Caki2 (cell line): ENCODE measurements around the gene SPEF1. TPM values are rescaled to one million over a fixed set of nuclear protein-coding genes. Genes with fewer than 3 reads are reported as not detected.
A peak's percentile ranks its signal among the peaks of the same experiment; 100 is the strongest.
"Not testable (repeated sequence)": the region's sequence is repeated elsewhere in the genome, so short reads cannot be mapped to it uniquely, and the experiment has no call there.

Source experiments
- DNase-seq: peaks from one replicate; pipeline ENCODE4 v3.0.0-alpha.2; 2015; ENCODE audit warnings: low read depth
- in situ Hi-C: cut with HindIII; loops from 2 replicates; pipeline ENCODE4 v1.10.0; 2016; ENCODE audit warnings: low sequenced_read_pairs, low pct_unique_long_range_greater_than_20kb, mixed read lengths
- total RNA-seq: library from RNA; depleted of rRNA; stranded (reverse); fragments of >200 nt; shearing (Covaris generic); gene quantifications from 2 replicates; pipeline ENCODE4 v1.2.3, GENCODE V29; 2014; ENCODE audit warnings: low replicate concordance; rRNA removed

SPEF1 gene, protein sequence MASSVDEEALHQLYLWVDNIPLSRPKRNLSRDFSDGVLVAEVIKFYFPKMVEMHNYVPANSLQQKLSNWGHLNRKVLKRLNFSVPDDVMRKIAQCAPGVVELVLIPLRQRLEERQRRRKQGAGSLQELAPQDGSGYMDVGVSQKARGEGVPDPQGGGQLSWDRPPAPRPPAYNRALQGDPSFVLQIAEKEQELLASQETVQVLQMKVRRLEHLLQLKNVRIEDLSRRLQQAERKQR
- 0.54 and 3.5 TPM in 2 replicates for total RNA-seq

- DNase-seq: peak; percentile 93
- in situ Hi-C loops: no loop called here
These were observed at the start of gene SPEF1 for GRCh38 chr20:3781153-3781910. SPEF1 (minus strand) TSS chr20:3781448; CDS start chr20:3781287, 161 bp downstream.

GRCh38 chr20:3829891-3830290 is 48.6 kb upstream of the SPEF1 start:
- DNase-seq, in situ Hi-C loops: not testable (repeated sequence)

- in situ Hi-C loops: no loop called here
- DNase-seq: no peak
These were observed 47.5 kb upstream of the SPEF1 start for GRCh38 chr20:3828798-3829197.

DNA sequence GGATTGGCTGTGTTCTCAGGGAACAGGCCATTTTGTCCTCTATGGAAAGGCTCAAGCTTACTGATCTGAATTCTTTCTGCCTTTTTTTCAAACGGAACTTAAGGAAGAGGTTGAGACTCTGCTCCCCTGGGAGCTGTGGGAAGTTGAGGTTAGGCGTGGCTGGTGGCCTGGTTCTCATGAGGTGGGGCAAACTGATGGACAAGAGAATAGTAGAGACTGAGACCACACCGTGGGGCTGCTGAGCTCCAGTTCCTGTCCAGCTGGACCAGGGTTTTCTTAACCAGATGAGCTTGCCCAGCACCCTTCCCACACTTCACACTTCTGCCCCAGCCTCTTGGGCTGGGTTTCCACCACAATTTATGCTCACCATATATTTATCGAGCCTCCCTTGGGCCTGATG is 45.2 kb upstream of the SPEF1 start:
- DNase-seq: no peak
- in situ Hi-C loops: no loop called here

DNA sequence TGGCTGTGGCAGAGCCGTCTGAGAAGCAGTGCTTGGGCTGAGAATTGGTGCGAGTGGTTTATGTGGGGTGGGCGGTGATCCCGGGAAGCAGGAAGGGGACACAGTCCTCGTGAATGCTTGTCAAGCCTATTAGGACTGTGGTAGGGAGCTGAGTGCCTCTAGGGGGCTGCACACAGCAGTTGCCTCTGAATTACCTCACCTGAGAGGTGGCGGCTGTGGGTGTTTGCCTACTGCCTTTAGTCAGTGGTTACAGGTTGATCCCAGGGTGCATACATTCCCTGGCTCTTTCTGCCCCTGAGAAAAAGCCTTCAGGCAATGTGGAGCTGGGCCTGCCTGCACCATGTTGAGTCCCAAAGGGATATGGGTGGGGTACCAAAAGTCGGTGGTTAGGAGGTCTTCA is 44.3 kb upstream of the SPEF1 start:
- in situ Hi-C loops: no loop called here
- no peak for DNase-seq

GRCh38 chr20:3823881-3824280 is 42.6 kb upstream of the SPEF1 start:
- DNase-seq: no peak
- in situ Hi-C loops: no loop called here

DNA sequence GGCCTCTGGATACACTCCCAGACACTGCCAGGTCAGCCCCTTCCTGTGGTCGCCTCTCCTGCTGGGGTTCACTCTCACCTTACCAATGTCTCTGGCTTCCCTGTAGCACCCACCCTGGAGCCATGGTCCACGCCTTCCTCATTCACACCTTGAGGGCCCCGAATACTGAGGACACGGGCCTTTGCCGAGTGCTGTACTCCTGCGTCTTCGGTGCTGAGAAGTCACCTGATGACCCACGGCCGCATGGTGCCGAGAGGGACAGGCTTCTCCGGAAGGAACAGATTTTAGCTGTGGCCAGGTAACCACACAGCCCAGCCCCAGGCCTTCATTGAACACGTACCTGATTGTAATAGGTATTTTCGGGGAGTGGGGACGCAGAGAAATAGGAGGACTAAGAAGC is 40.7 kb upstream of the SPEF1 start:
- in situ Hi-C loops: no loop called here

DNA sequence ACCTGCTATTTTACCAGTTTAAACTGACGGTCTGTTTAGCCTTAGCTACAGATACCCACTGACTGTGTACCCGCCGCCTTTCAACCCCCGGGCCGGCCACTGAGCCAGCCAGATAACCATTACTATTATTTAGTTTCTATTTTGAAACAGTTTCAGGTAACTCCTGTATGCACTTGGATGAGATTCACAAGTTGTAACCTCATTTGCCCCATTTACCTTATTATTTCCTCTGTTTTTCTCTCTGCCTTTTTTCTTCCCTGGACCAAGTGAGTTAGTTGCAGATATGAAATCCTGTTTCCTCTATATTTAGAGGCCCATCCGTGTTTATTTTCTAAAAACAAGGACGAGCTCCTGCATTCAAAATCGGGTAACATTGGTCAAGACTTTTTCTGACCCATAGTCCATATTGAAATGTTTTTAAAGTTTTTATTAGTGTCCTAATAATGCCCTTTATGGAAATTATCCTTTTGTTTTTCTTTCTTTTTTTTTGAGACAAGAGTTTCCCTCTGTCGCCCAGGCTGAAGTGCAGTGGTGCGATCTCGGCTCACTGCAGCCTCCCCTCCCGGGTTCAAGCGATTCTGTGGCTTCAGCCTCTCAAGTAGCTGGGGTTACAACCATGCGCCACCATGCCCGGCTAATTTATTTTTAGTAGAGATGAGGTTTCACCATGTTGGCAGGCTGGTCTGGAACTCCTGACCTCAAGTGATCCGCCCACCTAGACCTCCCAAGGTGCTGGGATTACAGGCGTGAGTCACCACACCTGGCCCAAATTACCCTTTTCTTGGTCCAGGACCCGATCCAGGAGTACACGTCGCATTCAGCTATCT is 39.9 kb upstream of the SPEF1 start:
- in situ Hi-C loops: no loop called here
- DNase-seq: no peak

More for the DNA sequence above, 40.7 kb upstream of the SPEF1 start:
- DNase-seq: no peak

DNA sequence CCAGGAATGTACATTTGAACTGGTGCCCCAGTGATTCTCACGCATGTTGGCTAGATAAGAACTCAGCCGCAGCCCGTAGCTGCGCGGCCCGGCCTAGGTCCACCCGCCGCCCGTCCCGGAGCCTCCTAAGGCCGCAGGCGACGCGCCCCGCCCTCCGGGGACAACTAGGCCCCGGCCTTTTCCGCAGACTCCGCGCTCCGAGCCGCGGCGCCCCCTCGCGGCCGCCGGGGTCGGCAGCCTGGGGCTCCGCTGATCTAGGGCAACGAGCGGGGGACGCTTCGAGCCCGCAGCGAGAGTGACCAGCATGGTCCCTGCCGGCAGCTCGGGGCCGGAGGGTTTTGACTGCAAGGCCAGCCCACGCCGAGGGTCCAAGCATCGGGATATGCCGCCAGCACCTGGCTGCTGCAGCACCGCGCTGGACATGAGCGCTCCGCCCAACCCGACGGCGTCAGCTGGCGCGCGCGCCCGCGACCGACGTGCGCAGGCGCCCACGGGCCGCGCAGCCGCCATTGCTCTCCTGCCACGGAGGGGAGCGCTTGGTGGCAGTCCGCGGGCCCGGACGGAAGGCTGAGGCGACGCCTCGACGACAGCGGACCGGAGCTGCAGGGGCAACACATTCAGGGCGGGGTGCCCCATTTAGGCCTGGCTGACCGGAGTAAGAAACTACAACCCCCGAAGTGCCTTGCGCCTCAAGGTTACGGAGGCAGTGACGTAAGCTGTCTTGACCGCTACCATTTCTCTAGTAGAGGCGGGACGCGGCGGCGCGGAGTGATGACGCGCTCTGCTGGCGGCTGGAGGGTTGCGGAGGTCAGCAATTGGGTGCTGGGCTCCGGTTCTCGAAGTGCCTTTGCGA is 39.0 kb upstream of the SPEF1 start, which contains the start of gene AP5S1:
Gene AP5S1 (plus strand): TSS at position 500 of the 853 bp plus-strand sequence. CDS start 1,571 bp downstream, outside the sequence.
- peak; percentile 97 for DNase-seq
- in situ Hi-C loops: no loop called here

DNA sequence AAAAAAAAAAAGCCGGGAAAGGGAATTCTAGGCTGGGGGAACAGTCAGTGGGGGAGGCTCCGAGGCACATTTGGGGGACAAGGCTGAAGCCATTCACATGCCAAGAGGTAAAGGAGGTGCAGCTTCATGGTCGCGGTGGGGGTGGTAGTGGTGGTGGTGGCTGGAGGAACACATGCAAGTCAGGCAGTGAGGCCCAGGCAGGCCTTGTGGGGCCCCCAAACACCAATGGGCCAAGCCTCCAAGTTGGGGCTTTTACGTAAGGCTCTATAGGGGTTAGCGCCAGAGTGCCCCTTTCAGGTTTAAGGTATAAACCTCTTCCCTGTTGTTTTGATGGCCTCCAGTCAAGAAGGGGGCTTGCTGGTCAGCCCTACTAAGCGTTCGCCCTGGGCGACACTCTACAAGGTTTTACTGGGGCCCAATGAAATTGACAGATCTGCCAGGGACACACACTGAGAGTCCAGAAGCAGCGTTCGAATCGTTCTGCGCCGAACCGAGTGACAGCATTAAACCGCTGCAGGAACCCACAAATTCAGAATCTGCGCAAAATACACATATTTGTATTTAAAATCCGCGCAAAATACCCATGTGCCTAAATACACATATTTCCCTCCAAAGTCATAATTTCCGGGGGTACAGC is 38.3 kb upstream of the SPEF1 start:
- in situ Hi-C loops: no loop called here
- no peak for DNase-seq

- peak; percentile 78 for DNase-seq
- in situ Hi-C loops: no loop called here
These were observed 37.2 kb upstream of the SPEF1 start for GRCh38 chr20:3818155-3819151.

- no peak for DNase-seq
- in situ Hi-C loops: no loop called here
These were observed 34.6 kb upstream of the SPEF1 start for GRCh38 chr20:3815703-3816315.

DNA sequence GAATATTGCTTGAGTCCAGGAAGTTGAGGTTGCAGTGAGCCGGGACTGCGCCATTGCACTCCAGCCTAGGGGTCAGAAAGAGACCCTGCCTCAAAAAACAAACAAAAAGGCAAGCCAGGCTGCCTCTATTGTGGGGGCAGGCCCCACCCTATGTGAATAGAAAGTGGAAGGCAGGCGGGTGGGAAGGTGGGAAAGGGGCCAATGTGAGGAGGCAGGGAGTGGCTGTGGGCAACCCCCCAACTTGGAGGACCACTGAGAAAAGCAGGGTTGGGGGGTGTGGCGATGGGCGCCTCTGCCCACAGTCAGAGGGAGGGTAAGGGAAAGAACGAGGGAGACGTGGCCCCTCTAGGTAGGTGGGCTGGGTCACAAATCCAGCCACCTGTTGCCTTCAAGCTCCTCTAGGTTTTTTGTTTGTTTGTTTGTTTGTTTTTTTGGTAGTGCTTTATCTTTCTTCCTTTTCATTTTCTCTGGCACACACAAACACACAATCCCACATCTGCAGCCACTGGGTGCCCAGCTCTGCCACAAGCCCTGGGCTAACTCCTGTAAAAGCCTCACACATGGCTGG is 33.8 kb upstream of the SPEF1 start:
- in situ Hi-C loops: no loop called here
- no peak for DNase-seq

DNA sequence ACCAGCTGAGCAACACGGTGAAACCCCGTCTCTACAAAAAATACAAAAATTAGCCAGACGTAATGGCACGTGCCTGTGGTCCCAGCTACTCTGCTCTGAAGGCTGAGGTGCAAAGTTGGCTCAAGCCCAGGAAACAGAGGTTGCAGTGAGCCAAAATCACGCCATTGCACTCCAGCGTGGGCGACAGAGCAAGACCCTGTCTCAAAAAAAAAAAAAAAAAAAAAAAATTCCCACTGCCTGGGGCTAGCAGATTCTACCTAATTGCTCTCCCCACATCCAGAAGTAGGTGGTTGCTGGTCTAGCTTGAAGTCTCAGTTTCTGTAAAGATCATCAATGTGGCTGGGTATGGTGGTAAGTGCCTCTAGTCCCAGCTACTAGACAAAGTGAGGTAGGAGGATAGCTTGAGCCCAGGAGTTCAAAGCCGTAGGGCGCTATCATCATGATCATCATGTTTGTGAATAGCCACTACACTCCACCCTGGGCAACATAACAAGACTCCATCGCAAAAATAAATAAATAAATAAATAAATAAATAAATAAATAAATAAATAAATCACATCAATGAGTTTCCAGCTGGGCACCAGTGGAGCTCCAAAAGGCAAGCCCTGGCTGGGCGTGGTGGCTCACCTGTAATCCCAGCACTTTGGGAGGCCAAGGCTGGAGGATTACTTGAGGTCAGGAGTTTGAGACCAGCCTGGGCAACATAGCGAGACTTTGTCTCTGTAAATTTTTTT is 32.8 kb upstream of the SPEF1 start:
- DNase-seq: no peak
- in situ Hi-C loops: no loop called here
